A549 (cell line): Measurements from ENCODE around the gene NUDC.

ENCODE experiments used
- BHLHE40 ChIP-seq: IDR thresholded peaks from 2 replicates; pipeline ENCODE4 v1.6.1; 2012; ENCODE audit warnings: low read depth, low read length, inconsistent platforms
- HOXA7 ChIP-seq: fragments of 250-450 bp; sonication (Bioruptor Pico); IDR thresholded peaks from 2 replicates; pipeline ENCODE4 v1.5.0; 2020; ENCODE audit warnings: mild to moderate bottlenecking, moderate library complexity
- HOXB5 ChIP-seq: fragments of 250-450 bp; sonication (Bioruptor Pico); IDR thresholded peaks from 2 replicates; pipeline ENCODE4 v1.5.0; 2020; ENCODE audit warnings: mild to moderate bottlenecking, moderate library complexity
- JUN ChIP-seq, 2 experiments: fragments of >200 bp; sonication (Bioruptor Twin); formaldehyde crosslinking; IDR thresholded peaks; 2 replicates in 1 of 2; 3 replicates in 1 of 2; pipeline ENCODE4 v1.6.1; 2016 to 2017
- NR3C1 ChIP-seq: fragments of >200 bp; sonication (Bioruptor Twin); formaldehyde crosslinking; IDR thresholded peaks from 3 replicates; pipeline ENCODE4 v1.6.1; 2017
- PHF8 ChIP-seq: fragments of 200-600 bp; sonication (generic); IDR thresholded peaks from 2 replicates; pipeline ENCODE4 v1.6.1; 2016; ENCODE audit warnings: low read depth, mild to moderate bottlenecking, antibody characterized with exemption, moderate library complexity, borderline replicate concordance
- RCOR1 ChIP-seq: fragments of 150-350 bp; IDR thresholded peaks from 2 replicates; pipeline ENCODE4 v1.6.1; 2014; ENCODE audit warnings: antibody characterized with exemption, low read length, low read depth
- USF2 ChIP-seq: fragments of 450-650 bp; IDR thresholded peaks from 2 replicates; pipeline ENCODE4 v1.6.1; 2014; ENCODE audit warnings: antibody characterized with exemption
- ZSCAN20 ChIP-seq: fragments of 250-450 bp; sonication (Bioruptor Pico); IDR thresholded peaks from 2 replicates; pipeline ENCODE4 v1.8.0; 2022; ENCODE audit warnings: mild to moderate bottlenecking, moderate library complexity
- TF ChIP-seq, protein P1 (sequence below): fragments of >200 bp; sonication (Bioruptor Twin); formaldehyde crosslinking; IDR thresholded peaks from 3 replicates; pipeline ENCODE4 v1.5.1; 2016

GRCh38 chr1:26970810-26971209, 49.3 kb downstream of the NUDC start:
- TF ChIP-seq JUN (IDR thresholded peaks at IDR 0.05) (no peak), RCOR1 (no peak), USF2 (no peak), HOXB5 (no peak), HOXA7 (no peak), PHF8 (no peak), ZSCAN20 (no peak), BHLHE40 (no peak), NR3C1 (no peak)
- TF ChIP-seq, protein P1, sequence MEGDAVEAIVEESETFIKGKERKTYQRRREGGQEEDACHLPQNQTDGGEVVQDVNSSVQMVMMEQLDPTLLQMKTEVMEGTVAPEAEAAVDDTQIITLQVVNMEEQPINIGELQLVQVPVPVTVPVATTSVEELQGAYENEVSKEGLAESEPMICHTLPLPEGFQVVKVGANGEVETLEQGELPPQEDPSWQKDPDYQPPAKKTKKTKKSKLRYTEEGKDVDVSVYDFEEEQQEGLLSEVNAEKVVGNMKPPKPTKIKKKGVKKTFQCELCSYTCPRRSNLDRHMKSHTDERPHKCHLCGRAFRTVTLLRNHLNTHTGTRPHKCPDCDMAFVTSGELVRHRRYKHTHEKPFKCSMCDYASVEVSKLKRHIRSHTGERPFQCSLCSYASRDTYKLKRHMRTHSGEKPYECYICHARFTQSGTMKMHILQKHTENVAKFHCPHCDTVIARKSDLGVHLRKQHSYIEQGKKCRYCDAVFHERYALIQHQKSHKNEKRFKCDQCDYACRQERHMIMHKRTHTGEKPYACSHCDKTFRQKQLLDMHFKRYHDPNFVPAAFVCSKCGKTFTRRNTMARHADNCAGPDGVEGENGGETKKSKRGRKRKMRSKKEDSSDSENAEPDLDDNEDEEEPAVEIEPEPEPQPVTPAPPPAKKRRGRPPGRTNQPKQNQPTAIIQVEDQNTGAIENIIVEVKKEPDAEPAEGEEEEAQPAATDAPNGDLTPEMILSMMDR, result no peak
